IMR-90 (cell line): ENCODE data around the gene MSRB1. TPM values are rescaled to one million over a fixed set of nuclear protein-coding genes. Genes with fewer than 3 reads are reported as not detected.
A peak's percentile ranks its signal among the peaks of the same experiment; 100 is the strongest.

ENCODE experiments used
- ATAC-seq: fragments of 200-7000 bp; cut with Tn5 transposase; 2 replicates; pipeline ENCODE4 v1.9.1; 2020; ENCODE audit warnings: low read depth, mild to moderate bottlenecking, moderate library complexity
- BruUV-seq: library from RNA; stranded (reverse); fragments of 400-500 nt; replicated peaks from 2 replicates; lab custom pipeline; 2021; lab: Mats Ljungman, UMichigan
- CTCF ChIA-PET: fragments of 300-600 bp; formaldehyde crosslinking; extraction: SDS; loops from one replicate; lab custom pipeline; 2021; ENCODE audit warnings: antibody characterized with exemption; lab: Yijun Ruan, JAX
- POLR2A ChIA-PET: fragments of 300-600 bp; sonication (Branson Sonifier 250); formaldehyde crosslinking; loops from one replicate; lab custom pipeline; 2022; ENCODE audit warnings: antibody characterized with exemption; ENCODE audit not compliant: unreplicated experiment; lab: Charles Lee
- DNase-seq: peaks from one replicate; pipeline ENCODE4 v3.0.0; 2013
- H2AFZ ChIP-seq: replicated peaks from 2 replicates; pipeline ENCODE3; 2013; ENCODE audit warnings: low read length, mild to moderate bottlenecking; ENCODE audit not compliant: poor library complexity
- H2AK5ac ChIP-seq: 2 replicates; pipeline ENCODE4 v1.6.1; 2013; ENCODE audit warnings: low read depth, low read length, inconsistent platforms
- H2AK9ac ChIP-seq: replicated peaks from 2 replicates; pipeline ENCODE3; 2013; ENCODE audit warnings: mild to moderate bottlenecking, low read depth, low read length, moderate library complexity; ENCODE audit not compliant: poor library complexity
- H2BK120ac ChIP-seq: 2 replicates; pipeline ENCODE4 v1.6.1; 2013; ENCODE audit warnings: low read depth, low read length, inconsistent platforms
- H2BK15ac ChIP-seq: 3 replicates; pipeline ENCODE4 v1.6.1; 2013; ENCODE audit warnings: low read depth, low read length, inconsistent platforms
- H2BK20ac ChIP-seq: 2 replicates; pipeline ENCODE4 v1.6.1; 2013; ENCODE audit warnings: low read depth, mild to moderate bottlenecking, inconsistent platforms, low read length, moderate library complexity
- H2BK5ac ChIP-seq: 2 replicates; pipeline ENCODE4 v1.6.1; 2013; ENCODE audit warnings: mild to moderate bottlenecking, low read depth, low read length, inconsistent platforms; ENCODE audit not compliant: poor library complexity, severe bottlenecking
- H3K14ac ChIP-seq: replicated peaks from 2 replicates; pipeline ENCODE4 v1.6.1; 2013; ENCODE audit warnings: low read depth, low read length, inconsistent platforms
- H3K18ac ChIP-seq: 2 replicates; pipeline ENCODE4 v1.6.1; 2013; ENCODE audit warnings: low read depth, low read length, control low read depth
- H3K23ac ChIP-seq: 2 replicates; pipeline ENCODE4 v1.6.1; 2013; ENCODE audit warnings: low read depth, low read length, inconsistent platforms
- H3K27ac ChIP-seq: 2 replicates; pipeline ENCODE4 v1.5.1; 2013; ENCODE audit warnings: mild to moderate bottlenecking, control low read depth, low read length; ENCODE audit not compliant: insufficient read depth
- H3K27me3 ChIP-seq: 2 replicates; pipeline ENCODE4 v1.6.1; 2013; ENCODE audit warnings: low read length; ENCODE audit not compliant: control insufficient read depth, insufficient read depth
- H3K36me3 ChIP-seq: 2 replicates; pipeline ENCODE4 v1.6.1; 2013; ENCODE audit warnings: low read length, mixed read lengths; ENCODE audit not compliant: control insufficient read depth, insufficient read depth
- H3K4ac ChIP-seq: 2 replicates; pipeline ENCODE4 v1.6.1; 2013; ENCODE audit warnings: low read depth, low read length, inconsistent platforms
- H3K4me1 ChIP-seq: 2 replicates; pipeline ENCODE4 v1.6.1; 2013; ENCODE audit warnings: low read length, mixed read lengths; ENCODE audit not compliant: control insufficient read depth, insufficient read depth
- H3K4me2 ChIP-seq: 2 replicates; pipeline ENCODE4 v1.6.1; 2013; ENCODE audit warnings: low read depth, mild to moderate bottlenecking, control low read depth, low read length, moderate library complexity
- H3K4me3 ChIP-seq: 2 replicates; pipeline ENCODE4 v1.5.1; 2013; ENCODE audit warnings: low read depth, mild to moderate bottlenecking, control low read depth, low read length, moderate library complexity; ENCODE audit not compliant: insufficient read depth
- H3K56ac ChIP-seq: 2 replicates; pipeline ENCODE4 v1.6.1; 2013; ENCODE audit warnings: low read length, inconsistent platforms; ENCODE audit not compliant: insufficient read depth; ENCODE audit errors: extremely low read depth
- H3K79me1 ChIP-seq, 2 experiments: 2 replicates each; pipeline ENCODE4 v1.6.1; 2013; ENCODE audit warnings: low read length in 2 of 2, inconsistent platforms in 1 of 2, low read depth in 1 of 2
- H3K9ac ChIP-seq: 2 replicates; pipeline ENCODE4 v1.6.1; 2013; ENCODE audit warnings: low read depth, low read length, control low read depth
- H3K9me1 ChIP-seq: 2 replicates; pipeline ENCODE4 v1.6.1; 2013; ENCODE audit warnings: low read length, inconsistent platforms; ENCODE audit not compliant: insufficient read depth
- H3K9me3 ChIP-seq: 2 replicates; pipeline ENCODE4 v1.6.1; 2013; ENCODE audit warnings: low read length; ENCODE audit not compliant: control insufficient read depth, insufficient read depth
- H4K20me1 ChIP-seq: 2 replicates; pipeline ENCODE4 v1.6.1; 2013; ENCODE audit warnings: low read length, inconsistent platforms; ENCODE audit not compliant: insufficient read depth
- H4K5ac ChIP-seq: 2 replicates; pipeline ENCODE4 v1.6.1; 2013; ENCODE audit warnings: mild to moderate bottlenecking, low read depth, low read length, control low read depth
- H4K8ac ChIP-seq, 2 experiments: 2 replicates each; pipeline ENCODE4 v1.6.1; 2013; ENCODE audit warnings: low read depth in 2 of 2, low read length in 2 of 2, control low read depth in 1 of 2, inconsistent platforms in 1 of 2
- H4K91ac ChIP-seq: 2 replicates; pipeline ENCODE4 v1.6.1; 2013; ENCODE audit warnings: low read depth, low read length, inconsistent platforms; ENCODE audit not compliant: insufficient read depth
- CEBPB ChIP-seq: IDR thresholded peaks from 2 replicates; pipeline ENCODE4 v1.6.1; 2012; ENCODE audit warnings: low read depth, low read length, improper control_type of control experiment
- CHD1 ChIP-seq: IDR thresholded peaks from 2 replicates; pipeline ENCODE4 v1.6.1; 2012; ENCODE audit warnings: low read depth, low read length, improper control_type of control experiment
- CTCF ChIP-seq: conservative IDR thresholded peaks from 2 replicates; pipeline ENCODE4 v1.5.1; 2012; ENCODE audit warnings: mild to moderate bottlenecking, low read depth, low read length, improper control_type of control experiment
- ELK1 ChIP-seq: fragments of 150-350 bp; IDR thresholded peaks from 2 replicates; pipeline ENCODE4 v1.6.1; 2016; ENCODE audit warnings: low read depth, mild to moderate bottlenecking, low read length, moderate library complexity, borderline replicate concordance
- FOS ChIP-seq: fragments of 150-350 bp; IDR thresholded peaks from 2 replicates; pipeline ENCODE4 v1.6.1; 2016; ENCODE audit warnings: low read depth, low read length
- MAFK ChIP-seq: IDR thresholded peaks from 2 replicates; pipeline ENCODE4 v1.6.1; 2012; ENCODE audit warnings: low read depth, low read length, improper control_type of control experiment
- MAZ ChIP-seq: IDR thresholded peaks from 2 replicates; pipeline ENCODE4 v1.6.1; 2012; ENCODE audit warnings: low read depth, mild to moderate bottlenecking, low read length, improper control_type of control experiment, moderate library complexity, borderline replicate concordance
- MXI1 ChIP-seq: IDR thresholded peaks from 2 replicates; pipeline ENCODE4 v1.6.1; 2012; ENCODE audit warnings: low read depth, mild to moderate bottlenecking, low read length, moderate library complexity, borderline replicate concordance
- POLR2A ChIP-seq: IDR thresholded peaks from 2 replicates; pipeline ENCODE4 v1.6.1; 2012; ENCODE audit warnings: mild to moderate bottlenecking, low read depth, low read length
- RAD21 ChIP-seq: IDR thresholded peaks from 2 replicates; pipeline ENCODE4 v1.6.1; 2012; ENCODE audit warnings: low read length, improper control_type of control experiment
- RFX5 ChIP-seq: IDR thresholded peaks from 2 replicates; pipeline ENCODE4 v1.8.0; 2012; ENCODE audit warnings: low read depth, mild to moderate bottlenecking, low read length, moderate library complexity
- SMC3 ChIP-seq: fragments of 150-350 bp; IDR thresholded peaks from 2 replicates; pipeline ENCODE4 v1.6.1; 2016; ENCODE audit warnings: low read depth, mild to moderate bottlenecking, antibody characterized with exemption, low read length, moderate library complexity
- WGBS, 2 experiments: methylation state at CpG; one replicate each; pipeline versions ENCODE4 v1.1.5 to v1.1.7; 2013; ENCODE audit warnings: missing lambda C conversion rate in 2 of 2; ENCODE audit not compliant: insufficient read length in 1 of 2; ENCODE audit errors: extremely low coverage in 2 of 2; 5-methylcytosine and 5-hydroxymethylcytosine counted together
- dilution Hi-C: fragments of 300-500 bp; cut with HindIII; formaldehyde crosslinking; loops from one replicate; pipeline ENCODE4 v1.14.3; 2018; ENCODE audit warnings: low sequenced_read_pairs; ENCODE audit not compliant: unreplicated experiment
- in situ Hi-C: fragments of 300-500 bp; cut with MboI; formaldehyde crosslinking; loops from 3 replicates; pipeline ENCODE4 v1.14.3; 2019; ENCODE audit warnings: low sequenced_read_pairs, inconsistent platforms, mixed read lengths
- intact Hi-C: fragments of 100-400 bp; cut with micrococcal nuclease; formaldehyde crosslinking; loops from 2 replicates; pipeline ENCODE4 v1.10.0; 2022
- polyA plus RNA-seq, 3 experiments: library from polyadenylated mRNA; depleted of rRNA; stranded (reverse); fragments of >200 nt; gene quantifications; 2 replicates each; pipeline ENCODE4 v1.2.3, GENCODE V29; 2012; ENCODE audit warnings: low replicate concordance in 1 of 3
- total RNA-seq: library from RNA; depleted of rRNA; stranded (reverse); fragments of >200 nt; gene quantifications from 2 replicates; pipeline ENCODE4 v1.2.3, GENCODE V29; 2012

The MSRB1 gene
- total and polyA plus RNA-seq, 2 of the 4 experiments (the other 2 are of a cell fraction), result 17.0 to 32.3 TPM

- no peak for TF ChIP-seq MXI1
Measured at GRCh38 chr16:1990351-1991134, 47.5 kb upstream of the MSRB1 start (continued).

GRCh38 chr16:1990101-1990350 is 47.0 kb upstream of the MSRB1 start:
- Histone ChIP-seq H3K36me3 (peaks cover 13% of the 10 kb centered on the region), H3K4ac (no peak overlapping the region), H2BK15ac (no peak overlapping the region), H3K9me1 (peaks cover 19% of the 10 kb centered on the region), H3K14ac (no peak overlapping the region), H2AK9ac (no peak overlapping the region), H3K9ac (no peak overlapping the region), H4K91ac (no peak overlapping the region), H3K79me1 (peaks cover 16 to 24% of the 10 kb centered on the region in 2 experiments), H3K9me3 (peaks cover 2% of the 10 kb centered on the region; the same call in 1 of the 2 replicates), H3K56ac (no peak overlapping the region), H2BK5ac (no peak overlapping the region), H2BK20ac (no peak overlapping the region), H3K27ac (no peak overlapping the region), H2BK120ac (no peak overlapping the region), H3K4me1 (peaks cover 18% of the 10 kb centered on the region), H4K5ac (no peak overlapping the region), H3K27me3 (peaks cover 17% of the 10 kb centered on the region), H4K8ac (no peak overlapping the region), H2AFZ (peak overlapping the region; percentile 75), H3K4me3 (peak overlapping the region; percentile 52), H3K18ac (no peak overlapping the region), H3K23ac (no peak overlapping the region), H2AK5ac (no peak overlapping the region), H3K4me2 (peak overlapping the region; percentile 32), H4K20me1 (no peaks in the 10 kb centered on the region)
- dilution Hi-C loops (no loop called here), in situ Hi-C loops (no loop called here), intact Hi-C loops (no loop called here)
- ATAC-seq, result no peak
- WGBS, 2 experiments, result 0% methylated on average over 7 of the region's 25 CpGs; no CpG with 5 or more reads in 1 of the 2 experiments
- CTCF ChIA-PET, result no interaction called here
- TF ChIP-seq CTCF (no peak), RFX5 (no peak), MXI1 (no peak), SMC3 (no peak), MAFK (no peak), CHD1 (no peak), POLR2A (no peak), RAD21 (no peak), FOS (no peak), ELK1 (no peak), CEBPB (no peak), MAZ (no peak)
- BruUV-seq, result no TSS peak
- POLR2A ChIA-PET, result no interaction called here
- DNase-seq, result no peak
